HCT116 (cell line): Measurements from ENCODE around the gene NTSR1.

Source experiments
- CEBPB ChIP-seq: IDR thresholded peaks from 2 replicates; pipeline ENCODE4 v1.6.1; 2012; ENCODE audit warnings: low read depth
- ELF1 ChIP-seq: IDR thresholded peaks from 2 replicates; pipeline ENCODE4 v1.6.1; 2012; ENCODE audit warnings: low read depth, borderline replicate concordance
- EZH2 ChIP-seq: fragments of 200-600 bp; sonication (generic); IDR thresholded peaks from 2 replicates; pipeline ENCODE4 v1.6.1; 2017; ENCODE audit warnings: antibody characterized with exemption, mixed run types
- JUND ChIP-seq: IDR thresholded peaks from 2 replicates; pipeline ENCODE4 v1.6.1; 2012
- MAX ChIP-seq: IDR thresholded peaks from 2 replicates; pipeline ENCODE4 v1.6.1; 2012
- POLR2A ChIP-seq: IDR thresholded peaks from 2 replicates; pipeline ENCODE4 v1.7.0; 2011; ENCODE audit warnings: borderline replicate concordance; ENCODE audit not compliant: insufficient read depth, insufficient read length; ENCODE audit errors: extremely low read depth
- POLR2AphosphoS5 ChIP-seq: IDR thresholded peaks from 2 replicates; pipeline ENCODE4 v1.6.1; 2011; ENCODE audit warnings: mild to moderate bottlenecking, low read depth, low read length, moderate library complexity
- RAD21 ChIP-seq: IDR thresholded peaks from 2 replicates; pipeline ENCODE4 v1.6.1; 2012; ENCODE audit warnings: low read depth, mild to moderate bottlenecking
- REST ChIP-seq: IDR thresholded peaks from 2 replicates; pipeline ENCODE4 v1.6.1; 2012; ENCODE audit warnings: low read depth
- SIN3A ChIP-seq: IDR thresholded peaks from 2 replicates; pipeline ENCODE4 v1.6.1; 2012; ENCODE audit warnings: low read depth
- SRF ChIP-seq: IDR thresholded peaks from 2 replicates; pipeline ENCODE4 v1.6.1; 2012; ENCODE audit warnings: low read depth
- TCF7L2 ChIP-seq: IDR thresholded peaks from 2 replicates; pipeline ENCODE4 v1.7.0; 2011; ENCODE audit warnings: borderline replicate concordance, inconsistent platforms; ENCODE audit not compliant: insufficient read depth, insufficient read length; ENCODE audit errors: extremely low read depth
- TF ChIP-seq, protein P1 (sequence below), 3 experiments: fragments of 200-600 bp in 1 of 3; sonication (generic) in 1 of 3; IDR thresholded peaks in 2 of 3; conservative IDR thresholded peaks in 1 of 3; 2 replicates each; pipeline ENCODE4 v1.5.1; 2012 to 2017; ENCODE audit warnings: low read depth in 2 of 3, low read length in 2 of 3, antibody characterized with exemption in 1 of 3, borderline replicate concordance in 1 of 3, control low read depth in 1 of 3, mild to moderate bottlenecking in 1 of 3, mixed read lengths in 1 of 3, mixed run types in 1 of 3, moderate library complexity in 1 of 3; ENCODE audit not compliant: insufficient read depth in 1 of 3

GRCh38 chr20:62723768-62724450 is 15.3 kb downstream of the NTSR1 start:
- TF ChIP-seq CEBPB (no peak), MAX (no peak), JUND (no peak), POLR2AphosphoS5 (no peak; the same call in 1 of the 2 replicates), EZH2 (no peak), POLR2A (no peak), RAD21 (no peak), TCF7L2 (no peak), SRF (no peak), ELF1 (no peak), REST (no peak), SIN3A (no peak)
- TF ChIP-seq, protein P1, sequence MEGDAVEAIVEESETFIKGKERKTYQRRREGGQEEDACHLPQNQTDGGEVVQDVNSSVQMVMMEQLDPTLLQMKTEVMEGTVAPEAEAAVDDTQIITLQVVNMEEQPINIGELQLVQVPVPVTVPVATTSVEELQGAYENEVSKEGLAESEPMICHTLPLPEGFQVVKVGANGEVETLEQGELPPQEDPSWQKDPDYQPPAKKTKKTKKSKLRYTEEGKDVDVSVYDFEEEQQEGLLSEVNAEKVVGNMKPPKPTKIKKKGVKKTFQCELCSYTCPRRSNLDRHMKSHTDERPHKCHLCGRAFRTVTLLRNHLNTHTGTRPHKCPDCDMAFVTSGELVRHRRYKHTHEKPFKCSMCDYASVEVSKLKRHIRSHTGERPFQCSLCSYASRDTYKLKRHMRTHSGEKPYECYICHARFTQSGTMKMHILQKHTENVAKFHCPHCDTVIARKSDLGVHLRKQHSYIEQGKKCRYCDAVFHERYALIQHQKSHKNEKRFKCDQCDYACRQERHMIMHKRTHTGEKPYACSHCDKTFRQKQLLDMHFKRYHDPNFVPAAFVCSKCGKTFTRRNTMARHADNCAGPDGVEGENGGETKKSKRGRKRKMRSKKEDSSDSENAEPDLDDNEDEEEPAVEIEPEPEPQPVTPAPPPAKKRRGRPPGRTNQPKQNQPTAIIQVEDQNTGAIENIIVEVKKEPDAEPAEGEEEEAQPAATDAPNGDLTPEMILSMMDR (IDR thresholded peaks at IDR 0.05 in 2 of 3, conservative IDR thresholded peaks at IDR 0.05 in 1 of 3; ENCODE audit: borderline replicate concordance in 1 of 3, insufficient read depth in 1 of 3, low read depth in 2 of 3, low read length in 2 of 3): no peak
